ENCODE data around the gene CHN1.

The CHN1 gene

DNA sequence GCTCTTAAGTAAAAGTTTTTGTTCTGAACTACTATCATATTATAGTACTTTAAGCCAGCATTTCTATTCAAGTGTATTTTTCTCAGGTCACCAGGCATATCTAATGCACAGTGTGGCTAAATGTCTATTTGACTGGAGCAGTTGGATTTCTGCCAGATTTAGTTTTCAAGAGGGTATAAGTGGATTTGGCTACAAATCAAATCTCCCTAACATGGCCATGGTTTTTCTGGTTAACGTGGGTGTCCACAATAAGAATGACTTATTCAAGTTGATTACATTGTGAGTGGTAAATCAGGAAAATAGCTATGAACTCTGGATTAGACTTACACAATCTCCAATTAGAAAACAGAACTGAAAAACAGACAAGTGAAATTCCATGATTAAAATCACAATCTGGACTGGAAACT, 5.7 kb upstream of the CHN1 start:
- no peak for DNase-seq

- peak in 1 of 3 donors; percentile 6 for DNase-seq
These were observed 4.9 kb upstream of the CHN1 start for GRCh38 chr2:175009917-175010621.

- no peak for DNase-seq
These were observed 3.8 kb upstream of the CHN1 start for GRCh38 chr2:175008801-175009495.

GRCh38 chr2:175008009-175008408, 2.8 kb upstream of the CHN1 start:
- no peak for DNase-seq

DNA sequence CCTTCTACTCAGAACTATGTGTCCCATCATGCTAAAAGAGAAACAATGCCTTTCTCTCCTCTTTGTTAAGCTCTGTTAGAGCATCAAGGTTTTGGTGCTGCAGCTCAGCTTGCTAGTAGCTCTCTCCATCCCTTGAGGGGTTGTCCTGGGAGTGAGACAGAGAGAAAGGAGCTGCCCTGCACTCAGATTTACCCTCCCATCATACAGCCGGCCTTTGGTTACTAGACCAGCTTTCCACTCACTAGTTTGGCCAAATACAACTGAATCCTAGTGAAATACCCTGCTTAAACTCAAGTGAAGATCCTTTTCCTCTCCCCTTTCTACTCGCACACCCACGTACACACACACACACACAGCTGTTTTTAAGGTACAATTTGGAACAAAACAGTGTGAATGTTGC, 2.3 kb upstream of the CHN1 start:
- DNase-seq = no peak

GRCh38 chr2:175006281-175006680, 1.1 kb upstream of the CHN1 start:
- DNase-seq = no peak

DNA sequence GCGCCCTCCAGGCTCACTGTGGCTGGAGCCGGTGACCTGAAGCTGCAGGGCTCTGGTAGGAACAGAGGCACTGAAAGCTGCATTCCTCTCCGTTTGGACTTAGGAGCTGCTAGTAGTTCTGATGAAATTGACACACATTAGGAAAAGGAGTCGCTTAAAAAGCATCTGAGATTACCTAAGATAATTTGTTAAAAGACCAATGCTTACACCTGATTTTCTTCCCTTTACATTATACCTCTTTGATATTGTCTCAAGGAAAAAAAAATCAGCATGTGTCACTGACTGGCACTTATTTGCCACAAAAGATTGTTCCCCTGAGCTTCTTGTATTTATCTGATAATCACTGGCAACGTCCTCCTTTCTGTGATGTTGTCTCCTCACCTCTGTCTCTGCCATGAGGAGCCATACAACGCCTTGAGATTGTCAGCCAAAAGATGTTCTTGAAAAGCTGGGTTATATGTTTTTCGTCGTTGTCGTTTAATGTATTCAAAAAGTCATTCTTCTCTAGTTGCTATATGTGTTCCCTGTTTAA, 618 bp upstream of the CHN1 start:
- no peak for DNase-seq

DNA sequence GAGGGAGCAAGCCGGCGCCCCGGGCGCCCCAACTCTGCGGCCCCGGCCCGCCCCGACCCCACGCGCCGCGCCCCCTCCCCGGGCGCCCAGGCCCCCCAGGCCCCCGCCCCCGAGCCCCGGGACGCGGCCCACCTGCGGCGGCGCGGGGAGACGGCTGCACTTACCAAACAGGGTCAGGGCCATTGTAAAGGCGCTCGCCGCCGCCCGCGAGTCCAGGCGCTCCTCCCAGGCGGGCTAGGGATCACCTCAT, 526 bp downstream of the CHN1 start:
- DNase-seq = peak in 1 of 3 donors; percentile 7

GRCh38 chr2:175003875-175004729, 1.1 kb downstream of the CHN1 start:
- peak; percentile 8 to 29 (median 22) for DNase-seq

GRCh38 chr2:175002547-175003274, 2.5 kb downstream of the CHN1 start:
- no peak for DNase-seq

- no peak for DNase-seq
These were observed 3.6 kb downstream of the CHN1 start for GRCh38 chr2:175001566-175001965.

GRCh38 chr2:174997110-174997509, 8.1 kb downstream of the CHN1 start:
- DNase-seq = peak; percentile 12 to 52 (median 16)

DNA sequence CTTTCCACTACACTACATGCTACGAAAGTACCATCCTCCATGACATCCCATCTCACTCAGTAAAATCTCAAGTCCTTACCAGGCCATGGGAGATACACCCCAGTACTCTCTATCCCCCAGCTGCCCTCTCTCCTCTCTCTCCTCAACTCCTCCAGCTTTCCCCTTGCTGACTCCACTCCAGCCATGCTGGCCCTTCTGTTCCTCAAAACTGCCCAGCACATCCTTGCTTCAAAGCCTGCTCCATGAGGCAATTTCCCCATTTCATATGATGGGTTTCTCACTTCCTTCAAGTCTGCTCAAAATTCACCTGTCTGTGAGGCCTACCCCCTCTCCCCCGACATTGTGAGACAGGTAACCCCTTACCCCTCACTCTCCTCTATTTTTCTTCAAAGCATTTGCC, 8.6 kb downstream of the CHN1 start:
- DNase-seq = peak; percentile 48 to 56 (median 55)

- no peak for DNase-seq
These were observed 10.8 kb downstream of the CHN1 start for GRCh38 chr2:174994381-174994780.

- DNase-seq = no peak
These were observed 12.3 kb downstream of the CHN1 start for GRCh38 chr2:174992886-174993285.

DNA sequence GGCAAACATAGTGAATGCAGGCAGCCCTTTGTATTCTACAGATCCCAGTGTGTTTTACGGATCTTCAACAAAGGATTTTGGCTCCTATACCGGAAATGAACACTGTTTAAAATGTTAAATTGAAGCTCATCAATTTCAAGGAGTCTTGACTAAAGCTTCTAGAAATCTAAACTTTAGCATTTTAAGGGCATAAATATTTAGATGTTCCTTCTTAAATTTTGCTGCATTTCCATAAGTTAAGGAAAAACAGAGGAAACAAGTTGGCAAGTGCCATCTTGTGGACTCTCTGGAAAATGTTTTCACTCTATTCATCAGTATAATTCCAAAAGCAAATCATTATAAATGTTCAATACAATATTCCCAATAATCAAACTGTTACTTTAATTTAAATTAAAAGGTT, 19.6 kb downstream of the CHN1 start:
- DNase-seq = peak in 2 of 3 donors; percentile 22 to 32

DNA sequence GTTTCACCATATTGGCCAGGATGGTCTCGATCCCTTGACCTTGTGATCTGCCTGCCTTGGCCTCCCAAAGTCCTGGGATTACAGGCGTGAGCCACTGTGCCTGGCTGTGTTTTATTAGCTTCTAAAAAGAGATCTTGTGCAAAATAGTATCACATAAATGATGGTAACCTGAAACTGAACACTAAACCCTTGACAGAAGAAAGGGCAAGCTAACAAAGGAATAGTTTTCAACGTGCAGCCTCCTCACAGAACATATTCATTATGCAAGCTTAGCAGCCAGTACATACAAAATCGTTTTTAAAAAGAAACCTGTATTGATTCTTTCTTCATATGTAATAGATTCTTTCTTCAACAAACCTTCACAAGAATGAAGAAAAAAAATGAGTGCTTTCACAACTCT, 20.6 kb downstream of the CHN1 start:
- no peak for DNase-seq

DNA sequence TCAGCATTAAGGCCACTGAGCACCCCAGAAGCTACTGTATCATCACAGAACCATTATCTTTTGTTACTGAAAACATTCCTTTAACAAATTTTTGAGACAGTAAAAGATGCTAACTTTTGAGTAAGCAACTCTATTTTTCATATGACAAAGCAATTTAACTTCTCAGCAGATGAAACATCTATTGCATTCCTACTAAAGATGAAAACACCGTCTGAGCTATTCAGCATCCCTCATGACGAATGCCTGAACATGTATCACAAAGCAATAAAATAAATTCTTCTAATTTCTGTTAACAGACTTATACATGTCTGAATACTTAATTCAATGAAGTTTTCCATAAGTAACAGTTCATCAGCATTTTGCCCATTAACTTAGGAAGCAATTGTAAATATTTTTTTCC, 23.9 kb downstream of the CHN1 start:
- DNase-seq = no peak

GRCh38 chr2:174979996-174980395, 25.2 kb downstream of the CHN1 start:
- DNase-seq = no peak

GRCh38 chr2:174977364-174977763, 27.8 kb downstream of the CHN1 start:
- DNase-seq = no peak

DNA sequence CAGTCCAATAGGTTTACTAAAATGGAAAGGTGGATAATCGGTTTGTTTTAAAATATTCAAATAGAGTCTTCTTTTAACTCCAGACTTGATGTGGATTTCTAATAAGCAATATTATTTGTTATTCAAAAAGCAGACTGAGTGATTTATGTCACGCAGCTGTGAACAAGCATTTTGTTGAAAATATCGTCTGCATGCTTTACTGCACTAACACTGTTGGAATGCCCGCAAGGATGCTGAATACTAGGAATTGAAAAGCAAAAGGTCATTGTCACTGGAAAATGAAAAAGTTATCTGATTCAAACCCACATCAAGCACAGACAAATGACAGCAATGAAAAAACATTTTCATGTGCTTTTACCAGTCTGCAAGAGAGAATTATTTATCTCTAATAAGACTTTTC, 31.1 kb downstream of the CHN1 start:
- DNase-seq = no peak

- no peak for DNase-seq
These were observed 32.3 kb downstream of the CHN1 start for GRCh38 chr2:174972924-174973323.

Measured in suppressor macrophage treated with lipopolysaccharide for 1 hour (primary cell).